ENCODE results near the gene COMMD6. TPM values are rescaled to one million over a fixed set of nuclear protein-coding genes. Genes with fewer than 3 reads are reported as not detected.

Gene COMMD6
- total and polyA plus RNA-seq, 10 donors = 83.6 to 334 (median 152) TPM

DNA sequence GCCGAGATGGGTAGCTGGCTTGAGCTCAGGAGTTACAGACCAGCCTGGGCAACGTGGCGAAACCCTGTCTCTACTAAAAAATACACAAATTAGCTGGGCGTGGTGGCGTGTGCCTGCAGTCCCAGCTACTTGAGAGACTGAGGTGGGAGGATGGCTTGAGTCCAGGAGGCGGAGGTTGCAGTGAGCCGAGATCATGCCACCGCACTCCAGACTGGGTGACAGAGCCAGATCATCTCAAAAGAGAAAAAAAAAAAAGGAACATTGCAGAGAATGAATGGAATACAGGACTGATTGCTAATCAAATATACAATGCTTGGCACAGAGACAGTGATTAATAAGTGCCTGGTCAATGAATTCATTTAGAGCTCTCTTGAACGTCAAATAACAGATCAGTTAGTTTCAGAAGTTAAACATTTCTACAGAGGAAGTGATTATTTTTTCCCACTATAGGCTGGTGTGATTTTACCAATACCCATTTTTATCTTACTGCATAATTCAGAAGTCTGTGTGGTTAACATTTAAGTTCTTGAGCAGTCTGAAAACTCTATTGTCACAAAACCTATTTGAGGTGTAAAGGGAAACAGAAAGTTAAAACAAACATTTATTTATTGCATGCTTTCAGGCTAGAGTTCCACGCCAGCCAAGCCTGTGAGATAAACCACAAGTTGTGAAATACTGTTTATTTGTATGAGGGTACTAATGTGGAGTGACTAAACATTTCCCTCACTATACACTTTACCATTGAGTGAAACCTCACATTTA lies 48.0 kb downstream of the COMMD6 start:
- intact Hi-C loops (cut with DNase I; ENCODE audit: low total_unique reads) = no loop called here
- Histone ChIP-seq H3K27me3 (replicated peaks in 1 of 7) (peaks cover 0 to 26% (median 0%) of the 10 kb centered on the region in 7 donors), H3K4me3 (no peak overlapping the region), H3K36me3 (no peaks in the 10 kb centered on the region), H3K9me3 (no peaks in the 10 kb centered on the region), H3K27ac (no peak overlapping the region), H3K4me1 (peaks cover 0 to 18% (median 2%) of the 10 kb centered on the region in 6 donors)
- no peak for DNase-seq
- TF ChIP-seq POLR2AphosphoS5 (IDR thresholded peaks at IDR 0.05) = no peak
- TF ChIP-seq, protein P1, sequence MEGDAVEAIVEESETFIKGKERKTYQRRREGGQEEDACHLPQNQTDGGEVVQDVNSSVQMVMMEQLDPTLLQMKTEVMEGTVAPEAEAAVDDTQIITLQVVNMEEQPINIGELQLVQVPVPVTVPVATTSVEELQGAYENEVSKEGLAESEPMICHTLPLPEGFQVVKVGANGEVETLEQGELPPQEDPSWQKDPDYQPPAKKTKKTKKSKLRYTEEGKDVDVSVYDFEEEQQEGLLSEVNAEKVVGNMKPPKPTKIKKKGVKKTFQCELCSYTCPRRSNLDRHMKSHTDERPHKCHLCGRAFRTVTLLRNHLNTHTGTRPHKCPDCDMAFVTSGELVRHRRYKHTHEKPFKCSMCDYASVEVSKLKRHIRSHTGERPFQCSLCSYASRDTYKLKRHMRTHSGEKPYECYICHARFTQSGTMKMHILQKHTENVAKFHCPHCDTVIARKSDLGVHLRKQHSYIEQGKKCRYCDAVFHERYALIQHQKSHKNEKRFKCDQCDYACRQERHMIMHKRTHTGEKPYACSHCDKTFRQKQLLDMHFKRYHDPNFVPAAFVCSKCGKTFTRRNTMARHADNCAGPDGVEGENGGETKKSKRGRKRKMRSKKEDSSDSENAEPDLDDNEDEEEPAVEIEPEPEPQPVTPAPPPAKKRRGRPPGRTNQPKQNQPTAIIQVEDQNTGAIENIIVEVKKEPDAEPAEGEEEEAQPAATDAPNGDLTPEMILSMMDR (IDR thresholded peaks at IDR 0.05 in 8 of 11, conservative IDR thresholded peaks at IDR 0.05 in 3 of 11) = no peak
- no peak for TF ChIP-seq POLR2A (IDR thresholded peaks at IDR 0.05)
- whole genome bisulfite sequencing, 5 donors = 52 to 68% (median 60%) methylated on average over 10 of the region's 10 CpGs

- intact Hi-C loops (cut with DNase I; ENCODE audit: low total_unique reads) = no loop called here
- no peak for DNase-seq
- no peaks in the 10 kb centered on the region for H3K9me3 ChIP-seq
- no peaks in the 10 kb centered on the region for H3K36me3 ChIP-seq
- H3K27me3 ChIP-seq (replicated peaks in 1 of 7) = peaks cover 0 to 55% (median 7%) of the 10 kb centered on the region in 7 donors
- H3K4me1 ChIP-seq = peaks cover 0 to 39% (median 13%) of the 10 kb centered on the region in 6 donors
- TF ChIP-seq POLR2AphosphoS5 (IDR thresholded peaks at IDR 0.05) (no peak), POLR2A (IDR thresholded peaks at IDR 0.05) (no peak)
- TF ChIP-seq, protein P1 (IDR thresholded peaks at IDR 0.05 in 8 of 11, conservative IDR thresholded peaks at IDR 0.05 in 3 of 11) = no peak
- WGBS, 5 donors = 39 to 55% (median 43%) methylated on average over 5 of the region's 5 CpGs
- H3K4me3 ChIP-seq = no peak overlapping the region
- no peak overlapping the region for H3K27ac ChIP-seq
These were observed 51.2 kb downstream of the COMMD6 start for GRCh38 chr13:75486146-75487062.

DNA sequence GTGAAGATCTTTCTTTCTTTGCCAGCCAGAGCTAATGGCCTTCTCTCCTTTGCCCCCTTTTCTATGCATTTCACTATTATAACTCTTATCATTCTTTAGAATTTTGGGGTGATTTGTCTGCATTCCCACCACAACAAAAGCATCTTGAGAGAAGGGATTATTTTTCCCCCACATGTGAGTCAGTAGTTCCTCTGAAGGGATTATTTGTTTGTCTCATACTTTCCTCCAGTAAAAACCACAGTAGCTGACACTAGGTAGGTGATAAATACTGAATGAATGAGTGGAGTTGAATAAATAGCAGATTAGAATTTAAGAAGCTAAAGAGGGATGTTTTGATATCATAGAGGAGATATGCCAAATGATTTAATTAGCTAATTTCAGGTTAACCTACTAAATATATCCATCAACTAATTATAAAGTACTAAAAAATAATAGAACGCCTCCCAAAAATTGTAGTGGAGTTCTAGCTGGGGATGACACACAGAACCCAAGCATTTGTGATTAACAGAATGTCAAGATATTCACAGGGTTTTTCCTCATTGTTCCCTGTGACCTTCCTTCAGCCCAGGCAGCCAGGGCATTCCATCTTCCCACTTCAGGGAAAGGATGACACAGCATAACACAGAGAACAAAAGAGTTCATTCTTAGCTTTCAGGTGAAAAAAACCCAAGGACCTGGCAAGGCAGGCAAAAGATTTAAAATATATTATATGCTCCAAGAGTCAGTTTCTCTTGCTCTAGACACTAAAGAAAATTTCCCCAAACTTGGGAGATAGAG lies 52.2 kb downstream of the COMMD6 start:
- intact Hi-C loops (cut with DNase I; ENCODE audit: low total_unique reads) = no loop called here
- Histone ChIP-seq H3K27me3 (replicated peaks in 1 of 7) (peaks cover 0 to 65% (median 16%) of the 10 kb centered on the region in 7 donors), H3K27ac (no peak overlapping the region), H3K9me3 (no peaks in the 10 kb centered on the region), H3K36me3 (no peaks in the 10 kb centered on the region), H3K4me3 (no peak overlapping the region), H3K4me1 (peaks cover 4 to 48% (median 22%) of the 10 kb centered on the region in 6 donors)
- DNase-seq = no peak
- TF ChIP-seq, protein P1 (IDR thresholded peaks at IDR 0.05 in 8 of 11, conservative IDR thresholded peaks at IDR 0.05 in 3 of 11) = no peak
- TF ChIP-seq POLR2AphosphoS5 (IDR thresholded peaks at IDR 0.05) = no peak
- TF ChIP-seq POLR2A (IDR thresholded peaks at IDR 0.05) = no peak
- 84 to 100% (median 86%) methylated on average over 1 of the region's 1 CpG for WGBS, 5 donors
